CD14-positive monocyte (primary cell): ENCODE results near the gene SMAD1. TPM values are rescaled to one million over a fixed set of nuclear protein-coding genes. Genes with fewer than 3 reads are reported as not detected.

Experiments
- DNase-seq, 3 donors: peaks; one replicate each; pipeline ENCODE4 v3.0.0-alpha.2; 2011 to 2022
- H2AFZ ChIP-seq: 2 replicates; pipeline ENCODE4 v1.6.0; 2012; ENCODE audit warnings: mild to moderate bottlenecking, low read depth, low read length, inconsistent platforms; ENCODE audit not compliant: insufficient read depth, poor library complexity, severe bottlenecking
- H3K27ac ChIP-seq, 2 donors: 1 replicate in 1 of 2; 2 replicates in 1 of 2; pipeline ENCODE4 v1.5.1; 2012 to 2013; ENCODE audit warnings: low read length in 2 of 2, control low read depth in 1 of 2, inconsistent platforms in 1 of 2, low read depth in 1 of 2, mild to moderate bottlenecking in 1 of 2
- H3K27me3 ChIP-seq, 2 donors: one replicate each; pipeline versions ENCODE4 v1.6.0 to v1.6.1; 2011 to 2013; ENCODE audit warnings: low read length in 2 of 2; ENCODE audit not compliant: control insufficient read depth in 2 of 2, insufficient read depth in 2 of 2
- H3K36me3 ChIP-seq, 2 donors: replicated peaks in 1 of 2; 1 replicate in 1 of 2; 2 replicates in 1 of 2; pipeline versions ENCODE4 v1.5.1 to v1.6.1; 2012 to 2013; ENCODE audit warnings: low read length in 2 of 2, control low read depth in 1 of 2, inconsistent platforms in 1 of 2, mild to moderate bottlenecking in 1 of 2; ENCODE audit not compliant: insufficient read depth in 2 of 2, control insufficient read depth in 1 of 2
- H3K4me1 ChIP-seq, 2 donors: 1 replicate in 1 of 2; 2 replicates in 1 of 2; pipeline versions ENCODE4 v1.5.1 to v1.6.1; 2012 to 2013; ENCODE audit warnings: low read length in 2 of 2, control low read depth in 1 of 2, inconsistent platforms in 1 of 2, mild to moderate bottlenecking in 1 of 2, moderate library complexity in 1 of 2; ENCODE audit not compliant: insufficient read depth in 2 of 2, control insufficient read depth in 1 of 2
- H3K4me2 ChIP-seq: replicated peaks from 2 replicates; pipeline ENCODE3; 2012; ENCODE audit warnings: low read length, moderate library complexity, mild to moderate bottlenecking; ENCODE audit not compliant: poor library complexity, severe bottlenecking; ENCODE audit errors: extremely low read depth
- H3K4me3 ChIP-seq, 3 experiments: fragments of 200-600 bp in 1 of 3; sonication (generic) in 1 of 3; replicated peaks in 1 of 3; 1 replicate in 2 of 3; 2 replicates in 1 of 3; pipeline ENCODE4 v1.5.1; 2011 to 2013; ENCODE audit warnings: low read length in 3 of 3, mild to moderate bottlenecking in 3 of 3, control low read depth in 2 of 3, low read depth in 2 of 3, inconsistent platforms in 1 of 3, moderate library complexity in 1 of 3
- H3K79me2 ChIP-seq: 2 replicates; pipeline ENCODE4 v1.6.0; 2012; ENCODE audit warnings: mild to moderate bottlenecking, control low read depth, inconsistent platforms, low read length, moderate library complexity; ENCODE audit not compliant: insufficient read depth
- H3K9ac ChIP-seq: 2 replicates; pipeline ENCODE4 v1.6.0; 2017; ENCODE audit warnings: low read length, mild to moderate bottlenecking; ENCODE audit not compliant: insufficient read depth, poor library complexity, severe bottlenecking
- H3K9me3 ChIP-seq, 2 donors: replicated peaks in 1 of 2; 1 replicate in 1 of 2; 2 replicates in 1 of 2; pipeline versions ENCODE4 v1.5.1 to v1.6.1; 2012 to 2013; ENCODE audit warnings: low read length in 2 of 2, control low read depth in 1 of 2; ENCODE audit not compliant: control insufficient read depth in 1 of 2, insufficient read depth in 1 of 2
- H4K20me1 ChIP-seq: 2 replicates; pipeline ENCODE4 v1.6.0; 2012; ENCODE audit warnings: mild to moderate bottlenecking, low read length, control low read depth, moderate library complexity; ENCODE audit not compliant: insufficient read depth
- H3K27ac Mint-ChIP-seq, 7 donors: one replicate each; pipeline ENCODE4 v1.8.0; 2020; ENCODE audit warnings: mild to moderate bottlenecking in 7 of 7, mixed read lengths in 7 of 7, moderate library complexity in 6 of 7, inconsistent platforms in 2 of 7
- H3K27me3 Mint-ChIP-seq, 3 donors: one replicate each; pipeline ENCODE4 v1.8.0; 2021 to 2022; ENCODE audit warnings: low read depth in 3 of 3, mild to moderate bottlenecking in 3 of 3, mixed read lengths in 3 of 3, moderate library complexity in 3 of 3, inconsistent platforms in 1 of 3
- H3K36me3 Mint-ChIP-seq, 2 donors: one replicate each; pipeline ENCODE4 v1.8.0; 2020; ENCODE audit warnings: mixed read lengths in 2 of 2, inconsistent platforms in 1 of 2, mild to moderate bottlenecking in 1 of 2
- H3K4me1 Mint-ChIP-seq: one replicate; pipeline ENCODE4 v1.8.0; 2020; ENCODE audit warnings: mild to moderate bottlenecking, mixed read lengths
- H3K4me3 Mint-ChIP-seq, 2 donors: one replicate each; pipeline ENCODE4 v1.8.0; 2020; ENCODE audit warnings: mild to moderate bottlenecking in 2 of 2, mixed read lengths in 2 of 2, moderate library complexity in 1 of 2
- H3K9me3 Mint-ChIP-seq, 7 donors: one replicate each; pipeline ENCODE4 v1.8.0; 2020 to 2022; ENCODE audit warnings: mixed read lengths in 7 of 7, mild to moderate bottlenecking in 6 of 7, moderate library complexity in 6 of 7, inconsistent platforms in 2 of 7
- CTCF ChIP-seq: fragments of 200-600 bp; IDR thresholded peaks from one replicate; pipeline ENCODE4 v1.8.0; 2022; ENCODE audit warnings: antibody characterized with exemption, mild to moderate bottlenecking
- WGBS: methylation state at CpG from one replicate; pipeline ENCODE4 v1.1.5; 2013; ENCODE audit warnings: missing lambda C conversion rate; ENCODE audit not compliant: insufficient coverage; 5-methylcytosine and 5-hydroxymethylcytosine counted together
- intact Hi-C, 2 donors: fragments of 100-400 bp; cut with micrococcal nuclease; formaldehyde crosslinking; loops; one replicate each; pipeline versions ENCODE4 v1.15.0 to v1.15.1; 2023
- polyA plus RNA-seq, 3 donors: library from polyadenylated mRNA; depleted of rRNA in 1 of 3; unstranded in 2 of 3; stranded (reverse) in 1 of 3; fragments of 300-500 nt in 2 of 3; fragments of >200 nt in 1 of 3; fragmentation: Illumina TruSeq in 2 of 3; gene quantifications; 1 replicate in 2 of 3; 2 replicates in 1 of 3; pipeline ENCODE4 v1.2.3, GENCODE V29; 2012 to 2021

Gene SMAD1
- polyA plus RNA-seq, 3 donors = 8.2 to 14.4 (median 8.7) TPM

DNA sequence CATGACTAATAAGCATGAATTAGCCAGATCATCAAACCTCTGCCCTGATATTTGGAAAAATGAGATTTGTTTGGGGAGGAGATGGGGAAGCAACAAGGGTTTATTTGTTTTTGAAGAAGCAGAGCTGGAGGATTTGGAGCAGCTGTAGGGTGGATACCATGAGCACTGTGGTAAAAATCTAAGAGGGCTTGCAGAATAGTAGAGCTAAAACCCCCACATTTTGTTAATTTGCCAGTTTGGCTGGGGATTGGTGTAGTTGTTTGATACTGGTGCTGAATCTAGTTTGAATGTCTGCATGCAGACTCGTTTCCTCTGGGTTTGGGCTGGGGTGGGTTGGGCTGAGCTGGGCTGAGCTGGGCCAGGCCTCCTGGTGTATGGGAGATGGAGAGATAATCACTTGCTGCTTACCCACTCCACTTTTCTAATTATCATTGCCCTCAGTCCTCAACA is 43.7 kb downstream of the SMAD1 start:
- Mint-ChIP-seq H3K36me3 (peaks cover 5 to 13% of the 10 kb centered on the region in 2 donors), H3K27me3 (no peaks in the 10 kb centered on the region), H3K4me3 (no peak overlapping the region), H3K27ac (no peak overlapping the region), H3K4me1 (no peaks in the 10 kb centered on the region), H3K9me3 (no peaks in the 10 kb centered on the region)
- no peak for DNase-seq
- Histone ChIP-seq H3K9ac (no peak overlapping the region), H3K27me3 (no peaks in the 10 kb centered on the region), H3K36me3 (no peaks in the 10 kb centered on the region), H3K9me3 (no peaks in the 10 kb centered on the region), H2AFZ (no peak overlapping the region), H4K20me1 (no peaks in the 10 kb centered on the region), H3K79me2 (no peaks in the 10 kb centered on the region), H3K4me1 (no peaks in the 10 kb centered on the region), H3K4me2 (no peak overlapping the region), H3K4me3 (no peak overlapping the region), H3K27ac (no peak overlapping the region)
- TF ChIP-seq CTCF = no peak
- intact Hi-C loops = no loop called here
- no CpG with 5 or more reads among the region's 1 CpG for WGBS

DNA sequence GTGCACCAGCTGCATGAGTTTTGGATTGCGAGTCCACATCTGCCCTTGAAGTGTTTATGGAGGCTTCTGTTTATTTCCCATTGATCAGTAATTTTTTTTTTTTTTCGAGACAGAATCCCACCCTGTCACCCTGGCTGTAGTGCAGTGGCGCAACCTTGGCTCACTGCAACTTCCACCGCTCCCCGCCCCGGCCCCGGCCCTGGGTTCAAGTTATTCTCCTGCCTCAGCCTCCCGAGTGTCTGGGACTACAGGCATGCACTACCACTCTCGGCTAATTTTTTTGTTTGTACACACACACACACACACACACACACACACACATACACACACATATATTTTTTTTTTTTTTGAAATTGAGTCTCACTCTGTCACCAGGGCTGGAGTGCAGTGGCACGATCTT is 46.1 kb downstream of the SMAD1 start:
- no peak for TF ChIP-seq CTCF
- H3K36me3 Mint-ChIP-seq = peaks cover 0 to 6% of the 10 kb centered on the region in 2 donors
- Histone ChIP-seq H3K79me2 (no peaks in the 10 kb centered on the region), H3K27ac (no peak overlapping the region), H3K4me3 (no peak overlapping the region), H4K20me1 (no peaks in the 10 kb centered on the region), H3K9ac (no peak overlapping the region), H3K27me3 (no peaks in the 10 kb centered on the region), H2AFZ (no peak overlapping the region), H3K9me3 (no peaks in the 10 kb centered on the region), H3K4me2 (no peak overlapping the region), H3K4me1 (no peaks in the 10 kb centered on the region), H3K36me3 (no peaks in the 10 kb centered on the region)
- no peaks in the 10 kb centered on the region for H3K4me1 Mint-ChIP-seq
- intact Hi-C loops = no loop called here
- WGBS = 100% methylated on average over 3 of the region's 10 CpGs
- H3K27me3 Mint-ChIP-seq = no peaks in the 10 kb centered on the region
- no peak overlapping the region for H3K4me3 Mint-ChIP-seq
- H3K9me3 Mint-ChIP-seq = no peaks in the 10 kb centered on the region
- H3K27ac Mint-ChIP-seq = peak overlapping the region in 1 of 7 donors; percentile 53
- DNase-seq = no peak
